KBM-7 (cell line): ENCODE results near the gene FRG1.
A peak's percentile ranks its signal among the peaks of the same experiment; 100 is the strongest.
"Not testable (repeated sequence)": the region's sequence is repeated elsewhere in the genome, so short reads cannot be mapped to it uniquely, and the experiment has no call there.

Experiments used
- DNase-seq: peaks from one replicate; pipeline ENCODE4 v3.0.0-alpha.2; 2015
- in situ Hi-C: fragments of 300-500 bp; cut with MboI; formaldehyde crosslinking; loops from 2 replicates; pipeline ENCODE4 v1.14.3; 2020; ENCODE audit warnings: low sequenced_read_pairs, low pct_unique_long_range_greater_than_20kb, mixed read lengths

The FRG1 gene

DNA sequence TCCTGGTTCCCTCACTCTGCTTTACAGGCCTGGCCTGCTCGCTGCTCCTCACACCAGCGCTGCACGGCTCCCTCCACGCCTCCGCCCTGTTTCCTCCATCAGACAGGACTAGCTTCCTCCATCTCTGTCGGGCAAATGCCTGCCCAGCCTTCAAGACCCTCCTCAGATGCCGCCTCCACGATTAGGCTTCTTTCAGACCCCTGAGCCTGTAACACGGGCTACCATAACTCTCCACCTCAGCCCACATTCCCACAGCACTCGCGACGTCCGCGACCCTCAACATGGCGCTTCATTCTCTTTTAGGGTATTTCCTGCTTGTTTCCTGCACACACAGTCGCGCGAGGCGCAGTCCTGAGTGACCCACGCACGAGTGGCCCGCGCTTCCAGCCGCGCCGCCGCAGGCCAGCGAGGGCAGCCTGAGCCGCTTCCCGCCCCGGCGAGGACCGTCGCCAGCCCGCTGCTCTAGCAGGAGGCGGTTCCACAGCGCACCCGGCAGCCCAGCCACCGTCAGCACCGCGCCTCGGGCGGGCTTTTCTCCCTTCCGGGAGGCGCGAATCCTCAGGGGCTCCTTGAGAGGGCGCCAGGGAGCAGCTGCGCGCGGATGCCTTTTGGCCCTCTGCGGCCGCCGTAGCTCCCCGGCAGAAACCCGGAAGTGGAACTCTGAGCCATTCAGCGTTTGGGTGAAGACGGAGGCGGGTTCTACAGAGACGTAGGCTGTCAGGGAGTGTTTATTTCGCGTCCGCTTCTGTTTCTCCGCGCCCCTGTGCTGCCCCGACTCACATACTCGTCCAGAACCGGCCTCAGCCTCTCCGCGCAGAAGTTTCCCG is at the start of gene FRG1:
FRG1 (plus strand) TSS at position 695 of the 827 bp plus-strand sequence. CDS start 138 bp downstream, outside the sequence.
- in situ Hi-C loops, result no loop called here
- peak; percentile 97 for DNase-seq

DNA sequence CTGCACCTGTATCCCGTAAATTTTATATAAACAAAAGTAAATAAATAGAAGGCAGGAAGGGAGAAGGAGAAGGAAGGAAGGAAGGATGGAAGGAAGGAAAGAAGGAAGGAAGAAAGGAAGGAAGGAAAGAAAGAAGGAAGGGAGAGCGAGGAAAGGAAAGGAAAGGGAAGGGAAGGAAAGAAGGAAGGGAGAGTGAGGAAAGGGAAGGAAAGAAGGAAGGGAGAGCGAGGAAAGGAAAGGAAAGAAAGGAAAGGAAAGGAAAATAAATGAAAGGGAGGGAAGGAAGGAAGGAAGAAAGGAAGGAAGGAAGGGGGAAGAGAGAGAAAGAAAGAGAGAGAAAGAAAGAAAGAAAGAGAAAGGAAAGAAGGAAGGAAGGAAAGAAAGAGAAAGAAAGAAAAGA is 43.0 kb upstream of the FRG1 start:
- no peak for DNase-seq
- in situ Hi-C loops, result no loop called here

DNA sequence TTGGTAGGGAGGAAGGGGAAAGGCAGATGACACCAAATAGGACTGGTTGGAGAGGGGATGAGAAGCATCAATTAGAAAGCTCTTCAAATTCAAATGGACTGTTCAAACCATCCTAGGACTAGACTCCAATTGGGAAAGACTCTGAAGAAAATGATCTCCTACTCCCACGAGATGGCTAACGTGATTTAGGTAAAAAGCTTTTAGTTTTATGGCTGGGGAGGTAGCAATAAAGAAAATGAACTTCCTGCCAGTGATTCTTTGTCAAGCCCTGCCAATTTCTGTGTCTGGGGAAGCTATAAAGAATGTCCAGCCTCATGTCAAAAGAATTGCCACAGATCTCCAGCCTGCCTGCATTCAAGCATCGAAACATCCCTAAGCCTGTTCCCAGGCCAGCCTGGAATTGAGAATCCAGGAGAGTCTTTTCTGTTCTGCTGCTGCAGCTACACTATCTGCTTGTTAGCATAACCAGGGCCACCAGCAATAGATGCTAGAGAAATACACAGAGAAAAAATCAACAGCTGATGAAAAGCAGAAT is 41.1 kb upstream of the FRG1 start:
- DNase-seq, in situ Hi-C loops: not testable (repeated sequence)

DNA sequence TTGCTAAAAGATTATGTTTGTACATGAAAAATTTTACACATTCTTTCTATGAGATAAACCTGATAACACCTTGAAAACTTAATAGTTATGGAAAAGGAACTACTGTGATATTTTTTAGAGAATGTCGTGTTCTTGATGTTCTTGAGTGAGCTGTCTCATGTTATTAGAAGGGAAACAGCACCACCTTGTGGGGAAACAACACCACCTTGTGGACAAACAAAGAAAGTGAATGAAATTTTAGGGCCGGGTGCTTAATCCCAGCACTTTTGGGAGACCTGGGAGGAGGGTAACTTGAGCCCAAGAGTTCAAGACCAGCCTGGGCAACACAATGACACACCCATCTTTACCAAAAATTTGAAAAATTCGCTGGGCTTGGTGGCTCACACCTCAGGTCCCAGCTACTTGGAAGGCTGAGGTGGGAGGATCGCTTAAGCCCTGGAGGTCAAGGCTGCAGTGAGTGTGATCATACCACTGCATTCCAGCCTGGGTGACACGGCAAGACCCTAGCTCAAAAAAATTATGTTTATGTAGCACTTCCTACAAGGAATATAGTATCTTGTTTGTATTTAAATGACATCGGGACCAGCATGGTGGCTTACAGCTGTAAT is 36.1 kb upstream of the FRG1 start:
- in situ Hi-C loops, result not testable (repeated sequence)
- peak; percentile 73 for DNase-seq

DNA sequence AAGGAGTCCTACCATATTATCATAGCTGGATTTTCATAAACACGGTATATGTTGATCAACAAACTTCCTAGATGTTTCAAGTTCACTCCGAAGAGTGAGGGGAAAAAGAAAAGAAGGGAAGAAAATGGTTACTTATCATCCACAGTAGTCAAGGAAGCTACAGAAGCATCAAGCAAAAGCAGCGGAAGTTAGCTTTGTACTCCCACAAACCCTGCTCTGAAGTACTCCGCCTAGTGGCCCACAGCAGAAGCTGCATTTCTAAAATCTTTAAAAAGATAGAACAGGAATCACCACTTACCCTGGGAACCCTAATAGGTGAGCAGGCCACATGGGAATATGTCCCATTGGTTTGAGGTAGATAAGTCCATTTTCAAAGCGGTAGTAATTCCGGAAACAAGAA is 28.5 kb upstream of the FRG1 start:
- peak; percentile 30 for DNase-seq
- in situ Hi-C loops, result no loop called here

DNA sequence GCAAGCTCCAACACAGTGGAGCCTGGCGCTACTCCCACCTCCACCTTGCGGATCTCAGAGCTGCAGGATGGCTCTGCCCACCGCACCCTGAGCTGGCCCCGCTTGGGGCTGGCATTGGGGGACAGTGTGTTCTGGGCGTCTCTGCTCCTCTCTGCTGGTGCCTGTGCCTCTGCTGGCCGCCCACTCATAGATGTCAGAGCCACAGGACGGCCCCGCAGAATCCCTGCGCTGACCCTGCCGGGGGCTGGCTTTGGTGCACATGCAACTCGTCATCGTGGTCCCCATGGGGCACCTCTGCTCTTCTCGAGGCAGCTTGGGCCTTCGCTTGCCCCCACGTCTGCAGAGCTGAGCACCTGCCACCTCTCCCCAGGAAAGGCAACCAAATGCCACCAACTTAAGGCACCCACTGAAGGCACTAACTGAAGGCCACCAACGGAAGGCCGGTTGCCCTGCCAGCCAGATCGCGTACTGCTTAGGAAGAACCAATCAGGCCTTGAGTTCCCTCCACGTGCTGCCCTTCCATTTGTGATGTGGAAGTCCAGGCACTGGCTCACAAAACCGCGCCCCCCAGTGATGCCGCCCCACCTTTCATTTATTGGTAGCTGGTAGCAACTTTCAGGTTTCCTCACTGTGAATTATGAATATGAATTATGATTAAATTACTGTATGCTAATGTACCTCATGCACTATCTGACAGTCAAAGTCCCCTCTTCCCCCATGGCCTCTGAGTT is 23.3 kb upstream of the FRG1 start:
- in situ Hi-C loops, result no loop called here

DNA sequence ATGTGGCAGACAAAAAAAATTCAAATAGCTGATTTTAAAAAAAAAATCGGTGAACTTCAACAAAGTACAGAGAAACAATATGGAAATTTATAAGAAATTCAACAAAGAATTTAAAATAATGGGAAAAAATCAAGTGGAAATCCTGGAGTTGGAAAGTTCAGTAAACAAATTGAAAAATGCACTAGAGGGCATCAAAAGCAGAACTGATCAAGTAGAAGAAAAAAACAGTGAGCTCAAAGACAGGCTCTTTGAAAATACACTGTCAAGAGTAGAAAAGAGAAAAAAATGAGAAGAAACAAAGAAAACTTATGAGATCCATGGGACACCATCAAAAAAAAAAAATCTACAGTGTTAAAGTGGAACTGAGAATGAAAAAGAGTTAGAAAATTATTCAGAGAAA is 19.6 kb upstream of the FRG1 start:
- DNase-seq, result peak; percentile 21
- in situ Hi-C loops, result no loop called here

More for the DNA sequence above, 23.3 kb upstream of the FRG1 start:
- DNase-seq, result no peak

DNA sequence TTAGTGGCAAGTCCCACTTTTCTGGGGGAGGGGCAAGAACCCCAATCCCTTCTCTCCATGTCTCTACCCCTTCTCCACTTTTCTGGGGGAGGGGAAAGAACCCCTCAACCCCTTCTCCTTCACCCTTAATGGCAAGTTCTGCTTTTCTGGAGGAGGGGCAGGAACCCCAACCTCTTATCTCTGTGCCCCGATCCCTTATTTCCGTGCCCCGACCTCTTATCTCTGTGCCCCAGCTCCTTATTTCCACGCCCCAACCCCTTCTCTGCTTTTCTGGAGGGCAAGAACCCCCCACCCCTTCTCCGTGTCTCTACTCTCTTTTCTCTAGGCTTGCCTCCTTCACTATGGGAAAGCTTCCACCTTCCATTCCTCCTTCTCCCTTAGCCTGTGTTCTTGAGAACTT is 13.9 kb upstream of the FRG1 start:
- DNase-seq, in situ Hi-C loops: not testable (repeated sequence)

DNA sequence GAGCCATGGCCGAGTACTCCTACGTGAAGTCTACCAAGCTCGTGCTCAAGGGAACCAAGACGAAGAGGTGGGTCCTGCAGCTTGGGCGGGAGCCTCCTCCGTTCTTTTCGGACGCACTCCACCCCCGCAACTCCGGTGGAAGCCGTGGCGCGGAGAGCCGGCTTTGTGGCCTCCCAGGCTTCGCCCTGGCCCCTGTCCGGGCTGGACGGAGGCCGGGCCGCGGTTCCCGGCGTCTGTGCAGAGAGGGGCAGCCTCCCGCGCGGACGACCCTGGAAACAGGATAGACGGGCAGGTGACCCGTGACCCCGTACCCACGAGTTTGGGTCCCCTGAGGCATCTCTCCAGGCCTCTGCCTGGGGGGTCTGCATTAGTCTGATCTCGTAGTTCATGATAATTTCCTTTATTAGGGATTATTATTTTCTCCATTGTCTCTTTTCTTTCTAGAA is 356 bp downstream of the FRG1 start:
- DNase-seq, result no peak
- in situ Hi-C loops, result no loop called here

DNA sequence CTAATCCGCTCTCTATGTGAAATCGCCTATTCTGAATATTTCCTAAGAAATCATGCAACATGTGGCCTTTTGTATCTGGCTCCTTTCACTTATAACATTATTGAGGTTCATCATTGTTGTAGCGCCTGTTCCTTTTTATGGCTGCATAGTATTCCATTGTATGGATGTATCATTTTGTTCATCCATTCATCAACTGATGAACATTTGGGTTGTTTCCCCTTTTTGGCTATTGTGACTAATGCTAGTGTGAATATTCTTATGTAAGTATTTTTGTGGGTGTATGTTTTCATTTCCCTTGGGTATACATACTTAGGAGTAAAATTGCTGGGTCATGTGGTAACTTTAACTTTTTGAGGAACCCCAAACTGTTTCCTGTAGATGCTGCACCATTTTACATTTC is 1.7 kb downstream of the FRG1 start:
- in situ Hi-C loops, DNase-seq: not testable (repeated sequence)

DNA sequence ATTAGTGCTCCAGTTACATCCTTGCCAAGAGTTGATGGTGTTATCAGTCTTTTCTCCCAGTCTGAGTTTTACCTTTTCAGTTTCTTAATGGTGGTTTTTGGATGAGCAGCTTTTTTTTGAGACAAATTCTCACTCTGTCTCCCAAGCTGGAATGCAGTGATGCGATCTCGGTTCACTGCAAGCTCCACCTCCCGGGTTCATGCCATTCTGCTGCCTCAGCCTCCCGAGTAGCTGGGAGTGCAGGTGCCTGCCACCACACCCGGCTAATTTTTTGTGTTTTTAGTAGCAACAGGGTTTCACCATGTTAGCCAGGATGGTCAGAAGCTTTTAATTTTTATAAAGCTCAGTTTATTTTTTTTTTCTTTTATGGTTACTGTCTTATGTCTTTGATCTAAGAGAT is 3.4 kb downstream of the FRG1 start:
- DNase-seq, in situ Hi-C loops: not testable (repeated sequence)

DNA sequence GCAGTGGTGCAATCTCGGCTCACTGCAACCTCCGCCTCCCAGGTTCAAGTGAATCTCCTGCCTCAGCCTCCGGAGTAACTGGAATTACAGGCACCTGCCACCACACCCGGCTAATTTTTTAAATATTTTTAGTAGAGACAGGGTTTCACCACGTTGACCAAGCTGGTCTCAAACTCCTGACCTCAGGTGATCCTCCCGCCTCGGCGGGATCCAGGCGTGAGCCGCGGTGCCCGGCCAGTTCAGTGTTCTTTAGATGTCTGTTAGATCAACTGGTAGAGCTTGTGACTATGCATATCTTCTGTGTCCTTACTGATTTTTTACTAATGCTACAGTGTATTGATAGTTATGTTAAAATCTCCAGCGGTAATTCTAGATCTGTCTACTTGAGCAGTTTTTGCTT is 6.2 kb downstream of the FRG1 start:
- DNase-seq, in situ Hi-C loops: not testable (repeated sequence)

DNA sequence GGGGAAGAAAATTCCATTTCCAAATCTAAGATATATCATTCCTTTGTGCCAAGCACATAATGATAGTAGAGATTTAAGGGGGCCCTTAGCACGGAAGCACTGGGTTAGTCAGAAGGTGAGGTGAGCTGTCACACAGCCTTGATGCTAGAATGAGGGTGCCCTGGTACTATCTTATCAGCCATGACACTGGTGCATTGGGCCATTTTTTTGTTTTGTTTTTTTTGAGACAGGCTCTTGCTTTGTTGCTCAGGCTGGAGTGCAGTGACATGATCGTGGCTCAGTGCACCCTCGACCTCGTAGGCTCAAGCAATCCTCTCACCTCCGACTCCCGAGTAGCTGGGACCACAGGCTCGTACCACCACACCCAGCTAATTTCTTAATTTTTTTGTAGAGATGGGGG is 7.8 kb downstream of the FRG1 start:
- in situ Hi-C loops, DNase-seq: not testable (repeated sequence)

DNA sequence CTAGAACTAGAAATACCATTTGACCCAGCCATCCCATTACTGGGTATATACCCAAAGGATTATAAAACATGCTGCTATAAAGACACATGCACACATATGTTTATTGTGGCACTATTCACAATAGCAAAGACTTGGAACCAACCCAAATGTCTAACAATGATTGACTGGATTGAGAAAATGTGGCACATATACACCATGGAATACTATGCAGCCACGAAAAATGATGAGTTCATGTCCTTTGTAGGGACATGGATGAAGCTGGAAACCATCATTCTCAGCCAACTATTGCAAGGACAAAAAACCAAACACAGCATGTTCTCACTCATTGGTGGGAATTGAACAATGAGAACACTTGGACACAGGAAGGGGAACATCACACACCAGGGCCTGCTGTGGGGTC is 28.6 kb downstream of the FRG1 start:
- DNase-seq, in situ Hi-C loops: not testable (repeated sequence)

DNA sequence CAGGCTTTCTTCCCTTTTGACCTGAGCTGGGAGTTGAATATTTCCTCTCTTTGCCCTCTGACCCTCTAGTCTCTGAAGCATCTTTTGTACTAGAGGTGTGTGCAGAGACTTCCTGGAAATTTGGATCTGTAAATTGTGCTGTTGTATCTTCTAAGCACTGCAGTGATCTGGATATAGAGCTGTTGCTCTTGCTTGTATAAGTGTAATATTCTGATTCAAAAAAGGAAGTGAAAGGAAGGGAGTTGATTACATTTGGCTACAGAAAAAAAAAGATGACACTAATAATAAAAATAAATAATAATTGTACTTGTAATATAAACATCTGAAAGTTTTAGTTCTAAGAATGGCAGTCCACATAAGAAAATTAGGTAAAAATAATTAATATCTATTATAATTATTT is 33.0 kb downstream of the FRG1 start:
- in situ Hi-C loops, result no loop called here
- DNase-seq, result no peak

DNA sequence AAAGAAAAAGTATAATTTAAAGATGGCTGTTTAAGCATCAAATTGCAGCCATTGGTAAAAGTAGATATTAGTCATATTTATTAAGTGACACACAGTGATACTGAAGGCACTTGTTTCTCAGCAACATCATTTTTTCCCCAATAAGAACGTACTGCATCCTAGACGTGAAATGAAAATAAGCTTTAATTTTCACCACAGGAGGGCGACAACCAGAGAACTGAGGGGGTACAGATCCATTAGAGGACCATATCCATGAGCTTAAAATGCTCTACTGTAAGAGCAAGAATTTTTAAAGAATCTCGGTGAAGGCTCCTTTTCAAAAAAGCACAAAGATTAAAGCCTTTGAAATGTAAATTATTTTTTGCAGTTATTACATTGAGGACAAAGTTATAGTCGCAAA is 33.4 kb downstream of the FRG1 start:
- DNase-seq, result peak; percentile 57
- in situ Hi-C loops, result no loop called here

DNA sequence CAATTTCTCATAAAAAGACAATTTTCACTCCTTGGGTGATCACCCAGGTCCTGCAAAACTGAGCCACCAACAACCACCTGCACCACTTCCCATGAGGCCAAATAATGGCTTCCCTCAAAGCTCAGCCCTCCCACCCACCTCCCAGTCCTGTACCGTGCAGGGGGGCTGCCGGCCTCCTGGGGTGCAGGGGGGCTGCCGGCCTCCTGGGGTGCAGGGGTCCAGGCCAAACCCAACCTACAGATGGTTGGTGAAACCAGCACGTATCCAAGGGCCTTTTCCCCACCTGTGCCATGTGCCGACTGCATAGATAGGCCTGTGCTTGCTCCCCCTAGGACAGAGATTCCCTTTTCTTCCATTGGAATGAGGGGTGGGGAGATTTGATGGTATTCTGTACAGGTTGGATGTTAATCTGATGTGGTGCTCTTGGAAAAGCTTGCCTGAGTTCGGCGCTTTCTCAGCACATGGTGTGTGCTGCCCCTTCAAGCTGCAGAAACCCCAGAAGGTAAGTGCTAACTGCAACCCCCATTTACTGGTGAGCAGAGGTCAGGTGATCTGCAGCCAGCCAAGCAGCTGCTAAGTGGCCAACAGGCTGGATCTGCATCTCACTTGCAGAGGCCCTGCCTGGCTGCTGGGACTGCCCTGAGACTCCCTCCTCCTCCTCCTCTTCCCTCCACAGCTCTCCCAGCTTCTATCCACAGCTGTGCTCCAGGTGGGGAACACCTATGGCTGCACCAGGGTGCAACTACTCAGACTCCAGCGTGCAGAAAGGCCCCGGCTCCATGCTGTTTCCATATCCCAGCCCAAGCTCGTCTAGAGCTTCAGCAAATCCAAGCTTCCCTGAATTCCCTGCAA is 38.8 kb downstream of the FRG1 start:
- no peak for DNase-seq
- in situ Hi-C loops, result no loop called here

DNA sequence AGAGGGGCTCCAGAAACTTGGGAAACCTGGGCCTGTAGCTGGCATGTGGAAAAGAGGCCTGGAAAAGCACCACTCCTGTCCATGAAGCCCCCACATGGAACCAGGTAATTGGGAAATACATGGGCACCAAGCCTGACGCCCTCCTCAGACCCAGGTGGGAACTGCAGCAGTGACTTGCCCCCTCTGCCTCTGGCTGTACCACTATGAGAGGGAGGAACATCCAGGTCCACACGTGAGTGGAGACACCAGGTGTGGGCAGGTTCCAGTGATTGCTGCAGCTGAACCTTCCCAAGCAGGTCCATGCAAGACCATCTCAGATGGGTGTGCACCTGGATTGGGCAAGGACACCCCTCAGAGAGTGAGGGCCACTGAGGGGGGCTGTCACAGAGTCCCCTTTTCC is 39.6 kb downstream of the FRG1 start:
- in situ Hi-C loops, result not testable (repeated sequence)
- peak; percentile 16 for DNase-seq

DNA sequence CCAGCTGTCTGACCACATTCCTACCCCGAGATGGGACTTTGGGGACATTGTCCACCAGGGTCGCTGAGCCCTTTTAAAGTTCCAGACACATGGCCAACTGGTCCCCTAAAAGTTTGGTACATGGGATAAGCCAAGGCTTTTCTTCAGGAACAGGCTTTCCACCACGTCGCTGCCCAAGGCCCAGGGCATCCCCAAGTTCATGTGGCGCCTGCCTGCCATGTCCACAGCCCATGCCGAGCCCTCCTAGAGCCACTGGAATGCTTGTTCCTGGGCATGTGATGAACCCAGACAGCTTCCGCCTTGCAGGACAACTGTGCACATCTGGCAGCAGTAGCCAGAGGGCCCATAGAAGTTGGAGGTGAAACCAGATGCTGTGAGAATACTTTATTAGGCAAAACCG is 41.3 kb downstream of the FRG1 start:
- in situ Hi-C loops, result no loop called here
- DNase-seq, result no peak
